ENCODE results near the gene ATP1A1.

DNA sequence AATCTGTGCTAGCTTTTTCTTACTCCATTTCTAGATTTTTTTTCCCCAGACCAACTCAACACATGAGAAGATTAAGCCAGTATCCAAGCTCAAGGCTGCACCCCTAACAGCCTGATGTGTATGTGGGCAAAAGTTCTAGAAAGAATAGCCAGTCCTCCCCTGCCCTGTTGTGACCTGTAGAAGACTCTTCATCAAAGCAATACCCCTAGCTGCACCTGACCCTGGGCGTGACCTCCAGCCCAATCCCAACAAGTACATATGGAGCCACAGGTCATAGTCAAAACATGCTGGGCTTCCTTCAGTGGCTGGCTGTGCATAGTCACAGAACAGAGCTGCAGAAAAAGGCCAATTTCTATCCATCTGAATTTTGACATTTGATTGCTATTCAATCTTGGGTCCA lies 72.5 kb downstream of the ATP1A1 start:
- TF ChIP-seq, protein P1, sequence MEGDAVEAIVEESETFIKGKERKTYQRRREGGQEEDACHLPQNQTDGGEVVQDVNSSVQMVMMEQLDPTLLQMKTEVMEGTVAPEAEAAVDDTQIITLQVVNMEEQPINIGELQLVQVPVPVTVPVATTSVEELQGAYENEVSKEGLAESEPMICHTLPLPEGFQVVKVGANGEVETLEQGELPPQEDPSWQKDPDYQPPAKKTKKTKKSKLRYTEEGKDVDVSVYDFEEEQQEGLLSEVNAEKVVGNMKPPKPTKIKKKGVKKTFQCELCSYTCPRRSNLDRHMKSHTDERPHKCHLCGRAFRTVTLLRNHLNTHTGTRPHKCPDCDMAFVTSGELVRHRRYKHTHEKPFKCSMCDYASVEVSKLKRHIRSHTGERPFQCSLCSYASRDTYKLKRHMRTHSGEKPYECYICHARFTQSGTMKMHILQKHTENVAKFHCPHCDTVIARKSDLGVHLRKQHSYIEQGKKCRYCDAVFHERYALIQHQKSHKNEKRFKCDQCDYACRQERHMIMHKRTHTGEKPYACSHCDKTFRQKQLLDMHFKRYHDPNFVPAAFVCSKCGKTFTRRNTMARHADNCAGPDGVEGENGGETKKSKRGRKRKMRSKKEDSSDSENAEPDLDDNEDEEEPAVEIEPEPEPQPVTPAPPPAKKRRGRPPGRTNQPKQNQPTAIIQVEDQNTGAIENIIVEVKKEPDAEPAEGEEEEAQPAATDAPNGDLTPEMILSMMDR (IDR thresholded peaks at IDR 0.05; ENCODE audit: low read depth, low read length, missing input control) = no peak
- TF ChIP-seq RXRA (IDR thresholded peaks at IDR 0.05) = no peak
